PC-3 (cell line): ENCODE data around the gene STX17. TPM values are rescaled to one million over a fixed set of nuclear protein-coding genes. Genes with fewer than 3 reads are reported as not detected.

Source experiments
- ATAC-seq: fragments of 200-7000 bp; cut with Tn5 transposase; 2 replicates; pipeline ENCODE4 v1.9.1; 2020; ENCODE audit warnings: mild to moderate bottlenecking, moderate library complexity
- BruUV-seq: library from RNA; stranded (reverse); fragments of 400-500 nt; replicated peaks from 2 replicates; lab custom pipeline; 2021; lab: Mats Ljungman, UMichigan
- CTCF ChIA-PET: fragments of 300-600 bp; sonication (Branson Sonifier 250); formaldehyde crosslinking; loops from one replicate; lab custom pipeline; 2022; ENCODE audit warnings: antibody characterized with exemption; lab: Charles Lee
- POLR2A ChIA-PET: fragments of 300-600 bp; sonication (Branson Sonifier 250); formaldehyde crosslinking; loops from one replicate; lab custom pipeline; 2022; ENCODE audit warnings: antibody characterized with exemption; ENCODE audit not compliant: unreplicated experiment; lab: Charles Lee
- DNase-seq: peaks from one replicate; pipeline ENCODE4 v3.0.0-alpha.2; 2015
- H2AFZ ChIP-seq: fragments of 300-600 bp; sonication (generic); 2 replicates; pipeline ENCODE4 v1.6.0; 2016; ENCODE audit warnings: antibody characterized with exemption, low read length
- H3F3A ChIP-seq: fragments of 300-600 bp; sonication (generic); one replicate; pipeline ENCODE4 v1.6.0; 2017; ENCODE audit warnings: antibody characterized with exemption, low read length, control low read depth, mild to moderate bottlenecking; ENCODE audit not compliant: unreplicated experiment
- H3K27ac ChIP-seq: fragments of 300-600 bp; sonication (generic); 2 replicates; pipeline ENCODE4 v1.5.1; 2016; ENCODE audit warnings: mild to moderate bottlenecking, low read length
- H3K27me3 ChIP-seq: fragments of 300-600 bp; sonication (generic); 2 replicates; pipeline ENCODE4 v1.6.1; 2016; ENCODE audit warnings: low read length, mixed read lengths
- H3K36me3 ChIP-seq: fragments of 300-600 bp; sonication (generic); 2 replicates; pipeline ENCODE4 v1.6.1; 2016; ENCODE audit warnings: low read depth, mixed run types, low read length, mixed read lengths
- H3K4me1 ChIP-seq: fragments of 300-600 bp; sonication (generic); 2 replicates; pipeline ENCODE4 v1.5.1; 2016; ENCODE audit warnings: low read length; ENCODE audit not compliant: insufficient read depth
- H3K4me2 ChIP-seq: fragments of 300-600 bp; sonication (generic); 2 replicates; pipeline ENCODE4 v1.6.0; 2016; ENCODE audit warnings: low read length
- H3K4me3 ChIP-seq: fragments of 300-600 bp; sonication (generic); 2 replicates; pipeline ENCODE4 v1.5.1; 2016; ENCODE audit warnings: mild to moderate bottlenecking, low read length, mixed read lengths
- H3K79me2 ChIP-seq: fragments of 300-600 bp; sonication (generic); 2 replicates; pipeline ENCODE4 v1.6.1; 2017; ENCODE audit warnings: low read length, mixed read lengths
- H3K9ac ChIP-seq: fragments of 300-600 bp; sonication (generic); 2 replicates; pipeline ENCODE4 v1.6.0; 2016; ENCODE audit warnings: mild to moderate bottlenecking, low read length
- H3K9me2 ChIP-seq: fragments of 300-600 bp; sonication (generic); replicated peaks from 2 replicates; pipeline ENCODE4 v1.6.1; 2016; ENCODE audit warnings: mixed run types, low read length, mixed read lengths
- H3K9me3 ChIP-seq: fragments of 300-600 bp; sonication (generic); 2 replicates; pipeline ENCODE4 v1.6.1; 2016; ENCODE audit warnings: low read length, mixed read lengths
- H4K20me1 ChIP-seq: fragments of 300-600 bp; sonication (generic); 2 replicates; pipeline ENCODE4 v1.6.1; 2016; ENCODE audit warnings: low read length, mixed read lengths
- CTCF ChIP-seq: fragments of 300-600 bp; sonication (generic); conservative IDR thresholded peaks from 2 replicates; pipeline ENCODE4 v1.5.1; 2017; ENCODE audit warnings: antibody characterized with exemption, low read depth, mild to moderate bottlenecking, low read length
- EZH2 ChIP-seq: fragments of 300-600 bp; sonication (generic); IDR thresholded peaks from one replicate; pipeline ENCODE4 v1.6.1; 2017; ENCODE audit warnings: antibody characterized with exemption, mild to moderate bottlenecking, low read length; ENCODE audit not compliant: unreplicated experiment
- EZH2phosphoT487 ChIP-seq: fragments of 300-600 bp; sonication (generic); IDR thresholded peaks from 2 replicates; pipeline ENCODE4 v1.6.1; 2018; ENCODE audit warnings: mild to moderate bottlenecking, antibody characterized with exemption, low read length, borderline replicate concordance
- intact Hi-C: fragments of 100-400 bp; cut with micrococcal nuclease; formaldehyde crosslinking; loops from 2 replicates; pipeline ENCODE4 v1.9.0; 2023
- total RNA-seq: library from RNA; depleted of rRNA; stranded (reverse); fragments of >200 nt; gene quantifications from 2 replicates; pipeline ENCODE4 v1.2.3, GENCODE V29; 2014

STX17 gene
- total RNA-seq, 1 experiment from 2014 or later, result 12.8 TPM

- no peak overlapping the region for H3K9ac ChIP-seq
- no TSS peak for BruUV-seq
- H3K27me3 ChIP-seq, result no peaks in the 10 kb centered on the region
- no peak for ATAC-seq
- no peaks in the 10 kb centered on the region for H3K79me2 ChIP-seq
- TF ChIP-seq CTCF, result no peak
- TF ChIP-seq EZH2phosphoT487, result no peak
- TF ChIP-seq EZH2, result no peak
- no peak for DNase-seq
- no peaks in the 10 kb centered on the region for H3K9me2 ChIP-seq
- intact Hi-C loops, result loop anchor here (5.0 kb wide), 1 partner anchor 47 kb away; the partner anchor contains the start of gene NR4A3
- no peak overlapping the region for H3K27ac ChIP-seq
- H3K4me1 ChIP-seq, result peaks cover 24% of the 10 kb centered on the region
- no peak overlapping the region for H3K4me3 ChIP-seq
- ChIA-PET CTCF (no interaction called here), POLR2A (no interaction called here)
- no peak overlapping the region for H2AFZ ChIP-seq
- no peak overlapping the region for H3K4me2 ChIP-seq
- H3K9me3 ChIP-seq, result no peaks in the 10 kb centered on the region
- H3K36me3 ChIP-seq, result no peaks in the 10 kb centered on the region
- H3F3A ChIP-seq, result no peaks in the 10 kb centered on the region
- H4K20me1 ChIP-seq, result no peaks in the 10 kb centered on the region
Observed at GRCh38 chr9:99868845-99869244, 37.6 kb upstream of the STX17 start.

DNA sequence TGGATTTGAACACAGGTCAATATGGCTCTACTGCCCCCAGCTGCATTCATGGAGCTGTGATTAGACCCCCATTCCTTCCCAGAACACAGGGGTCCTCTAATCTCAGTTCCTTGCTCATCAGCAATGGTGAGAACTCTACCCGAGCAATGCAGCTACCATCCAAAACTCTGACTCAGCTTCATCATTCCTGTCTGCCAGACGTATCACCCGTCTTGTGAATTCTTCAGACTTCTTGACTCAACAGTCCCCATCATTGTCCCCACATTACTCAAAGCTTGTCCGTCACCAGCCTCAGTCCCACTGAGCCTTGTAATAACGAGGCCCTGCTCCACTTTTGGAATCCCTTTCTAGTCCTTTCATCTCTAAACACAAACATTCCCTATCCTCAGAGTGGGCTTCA is 36.3 kb upstream of the STX17 start:
- no peaks in the 10 kb centered on the region for H3K27me3 ChIP-seq
- H3K4me1 ChIP-seq, result peaks cover 26% of the 10 kb centered on the region
- H3K9me3 ChIP-seq, result no peaks in the 10 kb centered on the region
- intact Hi-C loops, result loop anchor here (5.0 kb wide), 1 partner anchor 37 kb away; the partner anchor contains the start of gene STX17
- no peak overlapping the region for H3K9ac ChIP-seq
- DNase-seq (no peak), ATAC-seq (no peak)
- no peaks in the 10 kb centered on the region for H3F3A ChIP-seq
- no peaks in the 10 kb centered on the region for H3K36me3 ChIP-seq
- H3K79me2 ChIP-seq, result no peaks in the 10 kb centered on the region
- H3K27ac ChIP-seq, result no peak overlapping the region
- H3K4me3 ChIP-seq, result no peak overlapping the region
- H3K4me2 ChIP-seq, result no peak overlapping the region
- BruUV-seq, result no TSS peak
- POLR2A ChIA-PET, result no interaction called here
- CTCF ChIA-PET, result no interaction called here
- H2AFZ ChIP-seq, result no peak overlapping the region
- no peak for TF ChIP-seq EZH2
- TF ChIP-seq CTCF, result no peak
- no peak for TF ChIP-seq EZH2phosphoT487
- H3K9me2 ChIP-seq, result no peaks in the 10 kb centered on the region
- no peaks in the 10 kb centered on the region for H4K20me1 ChIP-seq

DNA sequence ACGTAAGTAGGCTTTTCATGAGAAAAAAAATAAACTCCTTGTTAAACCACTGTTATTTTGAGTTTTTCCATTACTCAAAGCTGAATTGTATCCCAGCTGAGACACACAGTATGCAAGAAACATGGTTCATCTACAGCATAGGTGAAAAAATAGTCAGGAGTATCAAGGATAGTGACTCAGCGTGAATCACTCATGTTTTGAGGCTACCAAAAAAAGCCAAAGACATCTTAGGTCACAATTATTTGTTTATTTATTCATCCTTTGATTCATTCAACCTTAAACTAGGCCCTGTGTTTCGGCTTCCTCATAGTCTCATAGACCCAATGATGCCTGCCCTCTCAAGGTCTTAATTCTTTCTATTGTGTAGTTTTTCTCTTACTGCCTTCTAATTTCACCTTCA is 32.9 kb upstream of the STX17 start:
- no peak overlapping the region for H2AFZ ChIP-seq
- no peaks in the 10 kb centered on the region for H3K9me2 ChIP-seq
- TF ChIP-seq EZH2 (no peak), EZH2phosphoT487 (no peak), CTCF (no peak)
- no peaks in the 10 kb centered on the region for H4K20me1 ChIP-seq
- H3K27ac ChIP-seq, result no peak overlapping the region
- H3F3A ChIP-seq, result no peaks in the 10 kb centered on the region
- H3K4me3 ChIP-seq, result no peak overlapping the region
- H3K27me3 ChIP-seq, result no peaks in the 10 kb centered on the region
- H3K79me2 ChIP-seq, result no peaks in the 10 kb centered on the region
- peaks cover 14% of the 10 kb centered on the region for H3K4me1 ChIP-seq
- intact Hi-C loops, result loop anchor here (5.0 kb wide), 1 partner anchor 34 kb away; the partner anchor contains the start of gene STX17
- H3K9ac ChIP-seq, result no peak overlapping the region
- peak; percentile 83 for DNase-seq
- ChIA-PET CTCF (no interaction called here), POLR2A (no interaction called here)
- BruUV-seq, result no TSS peak
- no peaks in the 10 kb centered on the region for H3K9me3 ChIP-seq
- H3K4me2 ChIP-seq, result no peak overlapping the region; the same call in 1 of the 2 replicates
- no peaks in the 10 kb centered on the region for H3K36me3 ChIP-seq
- peak; percentile 94 for ATAC-seq
